IMR-90 (cell line): ENCODE data around the gene BNIP2. TPM values are rescaled to one million over a fixed set of nuclear protein-coding genes. Genes with fewer than 3 reads are reported as not detected.

Source experiments
- ATAC-seq: fragments of 200-7000 bp; cut with Tn5 transposase; 2 replicates; pipeline ENCODE4 v1.9.1; 2020; ENCODE audit warnings: low read depth, mild to moderate bottlenecking, moderate library complexity
- BruUV-seq: library from RNA; stranded (reverse); fragments of 400-500 nt; replicated peaks from 2 replicates; lab custom pipeline; 2021; lab: Mats Ljungman, UMichigan
- CTCF ChIA-PET: fragments of 300-600 bp; formaldehyde crosslinking; extraction: SDS; loops from one replicate; lab custom pipeline; 2021; ENCODE audit warnings: antibody characterized with exemption; lab: Yijun Ruan, JAX
- POLR2A ChIA-PET: fragments of 300-600 bp; sonication (Branson Sonifier 250); formaldehyde crosslinking; loops from one replicate; lab custom pipeline; 2022; ENCODE audit warnings: antibody characterized with exemption; ENCODE audit not compliant: unreplicated experiment; lab: Charles Lee
- DNase-seq: peaks from one replicate; pipeline ENCODE4 v3.0.0; 2013
- H2AFZ ChIP-seq: replicated peaks from 2 replicates; pipeline ENCODE3; 2013; ENCODE audit warnings: low read length, mild to moderate bottlenecking; ENCODE audit not compliant: poor library complexity
- H2AK5ac ChIP-seq: 2 replicates; pipeline ENCODE4 v1.6.1; 2013; ENCODE audit warnings: low read depth, low read length, inconsistent platforms
- H2AK9ac ChIP-seq: replicated peaks from 2 replicates; pipeline ENCODE3; 2013; ENCODE audit warnings: mild to moderate bottlenecking, low read depth, low read length, moderate library complexity; ENCODE audit not compliant: poor library complexity
- H2BK120ac ChIP-seq: 2 replicates; pipeline ENCODE4 v1.6.1; 2013; ENCODE audit warnings: low read depth, low read length, inconsistent platforms
- H2BK15ac ChIP-seq: 3 replicates; pipeline ENCODE4 v1.6.1; 2013; ENCODE audit warnings: low read depth, low read length, inconsistent platforms
- H2BK20ac ChIP-seq: 2 replicates; pipeline ENCODE4 v1.6.1; 2013; ENCODE audit warnings: low read depth, mild to moderate bottlenecking, inconsistent platforms, low read length, moderate library complexity
- H2BK5ac ChIP-seq: 2 replicates; pipeline ENCODE4 v1.6.1; 2013; ENCODE audit warnings: mild to moderate bottlenecking, low read depth, low read length, inconsistent platforms; ENCODE audit not compliant: poor library complexity, severe bottlenecking
- H3K14ac ChIP-seq: replicated peaks from 2 replicates; pipeline ENCODE4 v1.6.1; 2013; ENCODE audit warnings: low read depth, low read length, inconsistent platforms
- H3K18ac ChIP-seq: 2 replicates; pipeline ENCODE4 v1.6.1; 2013; ENCODE audit warnings: low read depth, low read length, control low read depth
- H3K23ac ChIP-seq: 2 replicates; pipeline ENCODE4 v1.6.1; 2013; ENCODE audit warnings: low read depth, low read length, inconsistent platforms
- H3K27ac ChIP-seq: 2 replicates; pipeline ENCODE4 v1.5.1; 2013; ENCODE audit warnings: mild to moderate bottlenecking, control low read depth, low read length; ENCODE audit not compliant: insufficient read depth
- H3K27me3 ChIP-seq: 2 replicates; pipeline ENCODE4 v1.6.1; 2013; ENCODE audit warnings: low read length; ENCODE audit not compliant: control insufficient read depth, insufficient read depth
- H3K36me3 ChIP-seq: 2 replicates; pipeline ENCODE4 v1.6.1; 2013; ENCODE audit warnings: low read length, mixed read lengths; ENCODE audit not compliant: control insufficient read depth, insufficient read depth
- H3K4ac ChIP-seq: 2 replicates; pipeline ENCODE4 v1.6.1; 2013; ENCODE audit warnings: low read depth, low read length, inconsistent platforms
- H3K4me1 ChIP-seq: 2 replicates; pipeline ENCODE4 v1.6.1; 2013; ENCODE audit warnings: low read length, mixed read lengths; ENCODE audit not compliant: control insufficient read depth, insufficient read depth
- H3K4me2 ChIP-seq: 2 replicates; pipeline ENCODE4 v1.6.1; 2013; ENCODE audit warnings: low read depth, mild to moderate bottlenecking, control low read depth, low read length, moderate library complexity
- H3K4me3 ChIP-seq: 2 replicates; pipeline ENCODE4 v1.5.1; 2013; ENCODE audit warnings: low read depth, mild to moderate bottlenecking, control low read depth, low read length, moderate library complexity; ENCODE audit not compliant: insufficient read depth
- H3K56ac ChIP-seq: 2 replicates; pipeline ENCODE4 v1.6.1; 2013; ENCODE audit warnings: low read length, inconsistent platforms; ENCODE audit not compliant: insufficient read depth; ENCODE audit errors: extremely low read depth
- H3K79me1 ChIP-seq, 2 experiments: 2 replicates each; pipeline ENCODE4 v1.6.1; 2013; ENCODE audit warnings: low read length in 2 of 2, inconsistent platforms in 1 of 2, low read depth in 1 of 2
- H3K9ac ChIP-seq: 2 replicates; pipeline ENCODE4 v1.6.1; 2013; ENCODE audit warnings: low read depth, low read length, control low read depth
- H3K9me1 ChIP-seq: 2 replicates; pipeline ENCODE4 v1.6.1; 2013; ENCODE audit warnings: low read length, inconsistent platforms; ENCODE audit not compliant: insufficient read depth
- H3K9me3 ChIP-seq: 2 replicates; pipeline ENCODE4 v1.6.1; 2013; ENCODE audit warnings: low read length; ENCODE audit not compliant: control insufficient read depth, insufficient read depth
- H4K20me1 ChIP-seq: 2 replicates; pipeline ENCODE4 v1.6.1; 2013; ENCODE audit warnings: low read length, inconsistent platforms; ENCODE audit not compliant: insufficient read depth
- H4K5ac ChIP-seq: 2 replicates; pipeline ENCODE4 v1.6.1; 2013; ENCODE audit warnings: mild to moderate bottlenecking, low read depth, low read length, control low read depth
- H4K8ac ChIP-seq, 2 experiments: 2 replicates each; pipeline ENCODE4 v1.6.1; 2013; ENCODE audit warnings: low read depth in 2 of 2, low read length in 2 of 2, control low read depth in 1 of 2, inconsistent platforms in 1 of 2
- H4K91ac ChIP-seq: 2 replicates; pipeline ENCODE4 v1.6.1; 2013; ENCODE audit warnings: low read depth, low read length, inconsistent platforms; ENCODE audit not compliant: insufficient read depth
- BHLHE40 ChIP-seq: fragments of 150-350 bp; IDR thresholded peaks from 2 replicates; pipeline ENCODE4 v1.6.1; 2016; ENCODE audit warnings: mild to moderate bottlenecking, low read depth, low read length
- CEBPB ChIP-seq: IDR thresholded peaks from 2 replicates; pipeline ENCODE4 v1.6.1; 2012; ENCODE audit warnings: low read depth, low read length, improper control_type of control experiment
- CHD1 ChIP-seq: IDR thresholded peaks from 2 replicates; pipeline ENCODE4 v1.6.1; 2012; ENCODE audit warnings: low read depth, low read length, improper control_type of control experiment
- CTCF ChIP-seq: conservative IDR thresholded peaks from 2 replicates; pipeline ENCODE4 v1.5.1; 2012; ENCODE audit warnings: mild to moderate bottlenecking, low read depth, low read length, improper control_type of control experiment
- ELK1 ChIP-seq: fragments of 150-350 bp; IDR thresholded peaks from 2 replicates; pipeline ENCODE4 v1.6.1; 2016; ENCODE audit warnings: low read depth, mild to moderate bottlenecking, low read length, moderate library complexity, borderline replicate concordance
- FOS ChIP-seq: fragments of 150-350 bp; IDR thresholded peaks from 2 replicates; pipeline ENCODE4 v1.6.1; 2016; ENCODE audit warnings: low read depth, low read length
- MAFK ChIP-seq: IDR thresholded peaks from 2 replicates; pipeline ENCODE4 v1.6.1; 2012; ENCODE audit warnings: low read depth, low read length, improper control_type of control experiment
- MAZ ChIP-seq: IDR thresholded peaks from 2 replicates; pipeline ENCODE4 v1.6.1; 2012; ENCODE audit warnings: low read depth, mild to moderate bottlenecking, low read length, improper control_type of control experiment, moderate library complexity, borderline replicate concordance
- MXI1 ChIP-seq: IDR thresholded peaks from 2 replicates; pipeline ENCODE4 v1.6.1; 2012; ENCODE audit warnings: low read depth, mild to moderate bottlenecking, low read length, moderate library complexity, borderline replicate concordance
- NFE2L2 ChIP-seq: fragments of 150-350 bp; IDR thresholded peaks from 2 replicates; pipeline ENCODE4 v1.6.1; 2016; ENCODE audit warnings: low read depth, mild to moderate bottlenecking, low read length
- POLR2A ChIP-seq: IDR thresholded peaks from 2 replicates; pipeline ENCODE4 v1.6.1; 2012; ENCODE audit warnings: mild to moderate bottlenecking, low read depth, low read length
- RAD21 ChIP-seq: IDR thresholded peaks from 2 replicates; pipeline ENCODE4 v1.6.1; 2012; ENCODE audit warnings: low read length, improper control_type of control experiment
- RCOR1 ChIP-seq: IDR thresholded peaks from 2 replicates; pipeline ENCODE4 v1.6.1; 2012; ENCODE audit warnings: mild to moderate bottlenecking, low read length, improper control_type of control experiment; ENCODE audit not compliant: insufficient replicate concordance
- RFX5 ChIP-seq: IDR thresholded peaks from 2 replicates; pipeline ENCODE4 v1.8.0; 2012; ENCODE audit warnings: low read depth, mild to moderate bottlenecking, low read length, moderate library complexity
- SMC3 ChIP-seq: fragments of 150-350 bp; IDR thresholded peaks from 2 replicates; pipeline ENCODE4 v1.6.1; 2016; ENCODE audit warnings: low read depth, mild to moderate bottlenecking, antibody characterized with exemption, low read length, moderate library complexity
- USF2 ChIP-seq: fragments of 150-350 bp; IDR thresholded peaks from 2 replicates; pipeline ENCODE4 v1.6.1; 2017; ENCODE audit warnings: mild to moderate bottlenecking, antibody characterized with exemption, low read length, low read depth
- WGBS, 2 experiments: methylation state at CpG; one replicate each; pipeline versions ENCODE4 v1.1.5 to v1.1.7; 2013; ENCODE audit warnings: missing lambda C conversion rate in 2 of 2; ENCODE audit not compliant: insufficient read length in 1 of 2; ENCODE audit errors: extremely low coverage in 2 of 2; 5-methylcytosine and 5-hydroxymethylcytosine counted together
- dilution Hi-C: fragments of 300-500 bp; cut with HindIII; formaldehyde crosslinking; loops from one replicate; pipeline ENCODE4 v1.14.3; 2018; ENCODE audit warnings: low sequenced_read_pairs; ENCODE audit not compliant: unreplicated experiment
- in situ Hi-C: fragments of 300-500 bp; cut with MboI; formaldehyde crosslinking; loops from 3 replicates; pipeline ENCODE4 v1.14.3; 2019; ENCODE audit warnings: low sequenced_read_pairs, inconsistent platforms, mixed read lengths
- intact Hi-C: fragments of 100-400 bp; cut with micrococcal nuclease; formaldehyde crosslinking; loops from 2 replicates; pipeline ENCODE4 v1.10.0; 2022
- polyA plus RNA-seq, 3 experiments: library from polyadenylated mRNA; depleted of rRNA; stranded (reverse); fragments of >200 nt; gene quantifications; 2 replicates each; pipeline ENCODE4 v1.2.3, GENCODE V29; 2012; ENCODE audit warnings: low replicate concordance in 1 of 3
- total RNA-seq: library from RNA; depleted of rRNA; stranded (reverse); fragments of >200 nt; gene quantifications from 2 replicates; pipeline ENCODE4 v1.2.3, GENCODE V29; 2012

Gene BNIP2
- total and polyA plus RNA-seq, 2 of the 4 experiments (the other 2 are of a cell fraction) = 36.9 to 47.3 TPM

- Histone ChIP-seq H3K56ac (no peak overlapping the region), H3K4me2 (no peak overlapping the region), H3K4me1 (no peaks in the 10 kb centered on the region), H3K9me1 (no peaks in the 10 kb centered on the region), H2BK120ac (no peak overlapping the region), H2AK9ac (no peak overlapping the region), H3K23ac (no peak overlapping the region), H3K18ac (no peak overlapping the region), H2BK15ac (no peak overlapping the region), H3K79me1 (no peaks in the 10 kb centered on the region), H2AFZ (no peak overlapping the region), H3K14ac (no peak overlapping the region), H3K9ac (no peak overlapping the region), H3K27ac (no peak overlapping the region), H3K36me3 (no peaks in the 10 kb centered on the region), H3K9me3 (no peaks in the 10 kb centered on the region), H4K8ac (no peak overlapping the region), H2AK5ac (no peak overlapping the region), H3K4ac (no peak overlapping the region), H4K5ac (no peak overlapping the region), H2BK20ac (no peak overlapping the region), H2BK5ac (no peak overlapping the region), H3K4me3 (no peak overlapping the region), H4K20me1 (no peaks in the 10 kb centered on the region), H3K27me3 (peaks cover 17% of the 10 kb centered on the region), H4K91ac (no peak overlapping the region)
- BruUV-seq = no TSS peak
- in situ Hi-C loops = no loop called here
- ChIA-PET CTCF (no interaction called here), POLR2A (no interaction called here)
- DNase-seq = peak; percentile 34
- no CpG with 5 or more reads among the region's 6 CpGs for WGBS, 2 experiments
- intact Hi-C loops = no loop called here
- TF ChIP-seq BHLHE40 (no peak), RAD21 (peak; percentile 20; the same call in 1 of the 2 replicates), MAZ (no peak), USF2 (no peak), NFE2L2 (no peak), MXI1 (no peak), RCOR1 (no peak), SMC3 (no peak), MAFK (no peak), ELK1 (no peak), POLR2A (no peak), CEBPB (no peak), CTCF (peak; percentile 32), CHD1 (no peak), RFX5 (no peak), FOS (no peak)
- ATAC-seq = peak; percentile 60; the same call in 1 of the 2 replicates
- dilution Hi-C loops = no loop called here
These were observed 66.8 kb downstream of the BNIP2 start for GRCh38 chr15:59622289-59622688.
